ENCODE data around the gene C2CD4A. TPM values are rescaled to one million over a fixed set of nuclear protein-coding genes. Genes with fewer than 3 reads are reported as not detected.

Gene C2CD4A
- total and polyA plus RNA-seq, 12 donors: 0.07 to 0.67 (median 0.23) TPM; not detected in 3

DNA sequence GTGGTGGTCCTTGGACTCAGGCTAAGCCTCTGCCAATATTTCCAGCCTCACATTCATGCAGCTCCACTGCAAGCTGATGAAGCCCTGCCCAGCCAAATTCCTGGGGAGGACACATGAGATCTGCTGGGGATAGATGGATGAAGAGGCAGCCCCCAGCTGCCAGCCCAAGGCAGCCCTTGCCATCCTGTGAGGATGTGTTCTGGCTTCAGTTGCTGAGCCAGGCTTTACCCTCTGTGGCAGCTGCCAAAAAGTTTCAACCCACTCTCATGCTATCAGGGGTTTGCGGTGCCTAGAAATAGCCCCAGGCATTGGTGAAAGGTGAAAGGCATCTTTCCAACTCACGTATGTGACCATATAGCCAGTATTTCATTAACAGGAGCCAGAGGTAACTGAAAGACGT, 37.6 kb downstream of the C2CD4A start:
- no peaks in the 10 kb centered on the region for H3K9me3 ChIP-seq (replicated peaks in 1 of 3)
- WGBS, 4 donors: 70 to 100% (median 86%) methylated on average over 3 of the region's 3 CpGs
- no peaks in the 10 kb centered on the region for H3K36me3 ChIP-seq (replicated peaks in 1 of 2)
- H3K27me3 ChIP-seq: no peaks in the 10 kb centered on the region
- TF ChIP-seq, protein P1, sequence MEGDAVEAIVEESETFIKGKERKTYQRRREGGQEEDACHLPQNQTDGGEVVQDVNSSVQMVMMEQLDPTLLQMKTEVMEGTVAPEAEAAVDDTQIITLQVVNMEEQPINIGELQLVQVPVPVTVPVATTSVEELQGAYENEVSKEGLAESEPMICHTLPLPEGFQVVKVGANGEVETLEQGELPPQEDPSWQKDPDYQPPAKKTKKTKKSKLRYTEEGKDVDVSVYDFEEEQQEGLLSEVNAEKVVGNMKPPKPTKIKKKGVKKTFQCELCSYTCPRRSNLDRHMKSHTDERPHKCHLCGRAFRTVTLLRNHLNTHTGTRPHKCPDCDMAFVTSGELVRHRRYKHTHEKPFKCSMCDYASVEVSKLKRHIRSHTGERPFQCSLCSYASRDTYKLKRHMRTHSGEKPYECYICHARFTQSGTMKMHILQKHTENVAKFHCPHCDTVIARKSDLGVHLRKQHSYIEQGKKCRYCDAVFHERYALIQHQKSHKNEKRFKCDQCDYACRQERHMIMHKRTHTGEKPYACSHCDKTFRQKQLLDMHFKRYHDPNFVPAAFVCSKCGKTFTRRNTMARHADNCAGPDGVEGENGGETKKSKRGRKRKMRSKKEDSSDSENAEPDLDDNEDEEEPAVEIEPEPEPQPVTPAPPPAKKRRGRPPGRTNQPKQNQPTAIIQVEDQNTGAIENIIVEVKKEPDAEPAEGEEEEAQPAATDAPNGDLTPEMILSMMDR (IDR thresholded peaks at IDR 0.05): no peak
- no peak for TF ChIP-seq POLR2A (IDR thresholded peaks at IDR 0.05)
- no peak overlapping the region for H3K27ac ChIP-seq
- no peak for DNase-seq
- H3K4me1 ChIP-seq (replicated peaks in 1 of 2): peaks cover 0 to 7% of the 10 kb centered on the region in 2 donors
- intact Hi-C loops (cut with DNase I): no loop called here
- no peak overlapping the region for H3K4me3 ChIP-seq

DNA sequence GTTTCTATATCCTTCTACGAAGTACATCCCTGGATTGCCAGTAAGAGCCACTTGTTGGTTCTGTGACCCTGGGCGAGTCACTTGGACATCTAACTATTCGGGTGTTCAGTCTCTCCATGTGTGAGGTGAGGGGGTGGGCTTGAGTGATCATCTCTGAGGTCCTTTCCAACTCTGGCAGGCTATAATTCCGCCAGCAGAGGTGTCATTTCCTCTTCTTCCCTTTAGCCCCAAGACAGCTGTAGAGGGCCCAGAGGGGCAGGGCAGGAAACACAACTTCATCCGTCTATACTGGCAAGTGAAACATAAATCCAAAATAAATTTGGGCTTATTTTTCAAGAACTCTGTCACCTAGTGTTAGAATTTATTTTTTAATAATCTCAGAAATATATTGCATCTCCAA, 38.1 kb downstream of the C2CD4A start:
- no peaks in the 10 kb centered on the region for H3K36me3 ChIP-seq (replicated peaks in 1 of 2)
- H3K27ac ChIP-seq: no peak overlapping the region
- DNase-seq: no peak
- H3K27me3 ChIP-seq: no peaks in the 10 kb centered on the region
- TF ChIP-seq, protein P1 (IDR thresholded peaks at IDR 0.05): no peak
- no peak for TF ChIP-seq POLR2A (IDR thresholded peaks at IDR 0.05)
- no peaks in the 10 kb centered on the region for H3K9me3 ChIP-seq (replicated peaks in 1 of 3)
- intact Hi-C loops (cut with DNase I): no loop called here
- H3K4me1 ChIP-seq (replicated peaks in 1 of 2): peaks cover under 1 to 11% of the 10 kb centered on the region in 2 donors
- 67 to 81% (median 72%) methylated on average over 5 of the region's 5 CpGs for whole genome bisulfite sequencing, 4 donors
- no peak overlapping the region for H3K4me3 ChIP-seq

DNA sequence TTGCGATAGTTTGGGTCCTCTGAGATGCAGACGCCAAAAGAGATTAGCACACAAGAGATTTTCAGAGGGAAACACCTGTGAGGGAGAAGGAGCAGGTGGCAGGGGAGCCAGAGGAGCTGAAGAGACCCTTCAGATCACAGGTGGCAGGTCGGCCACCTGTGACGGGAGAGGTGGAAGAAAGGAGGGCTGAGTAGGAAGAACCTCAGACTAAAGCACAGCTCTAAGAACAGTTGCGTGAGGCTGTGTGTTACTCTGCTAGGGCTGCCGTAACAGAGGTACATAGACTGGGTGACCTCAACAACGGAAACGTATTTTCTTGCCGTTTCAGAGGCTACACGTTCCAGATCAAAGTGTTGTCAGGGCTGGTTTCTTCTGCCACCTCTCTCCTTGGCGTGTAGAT, 38.5 kb downstream of the C2CD4A start:
- DNase-seq: no peak
- intact Hi-C loops (cut with DNase I): no loop called here
- Histone ChIP-seq H3K27ac (no peak overlapping the region), H3K4me1 (replicated peaks in 1 of 2) (peaks cover 5 to 15% of the 10 kb centered on the region in 2 donors), H3K36me3 (replicated peaks in 1 of 2) (no peaks in the 10 kb centered on the region), H3K27me3 (no peaks in the 10 kb centered on the region), H3K4me3 (no peak overlapping the region), H3K9me3 (replicated peaks in 1 of 3) (no peaks in the 10 kb centered on the region)
- TF ChIP-seq, protein P1 (IDR thresholded peaks at IDR 0.05): no peak
- TF ChIP-seq POLR2A (IDR thresholded peaks at IDR 0.05): no peak
- WGBS, 4 donors: 91 to 96% (median 95%) methylated on average over 11 of the region's 11 CpGs

DNA sequence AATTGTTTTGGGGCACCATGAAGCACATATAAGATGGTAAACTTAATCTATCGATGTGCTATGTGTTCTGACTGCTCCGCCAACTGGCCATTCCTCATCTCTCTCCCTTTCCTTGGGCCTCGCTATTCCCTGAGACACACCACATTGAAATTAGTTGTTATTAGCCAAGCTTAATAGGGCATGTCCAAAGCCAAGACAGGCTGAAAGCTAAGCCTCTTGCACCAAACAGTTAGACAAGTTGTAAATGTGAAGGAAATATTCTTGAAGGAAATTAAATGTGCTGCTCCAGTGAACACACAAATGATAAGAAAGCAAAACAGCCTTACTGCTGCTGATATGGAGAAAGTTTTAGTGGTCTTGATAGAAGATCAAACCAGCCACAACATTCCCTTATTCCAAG, 39.3 kb downstream of the C2CD4A start:
- TF ChIP-seq, protein P1 (IDR thresholded peaks at IDR 0.05): no peak
- no peak for TF ChIP-seq POLR2A (IDR thresholded peaks at IDR 0.05)
- WGBS, 4 donors: 94 to 96% (median 96%) methylated on average over 3 of the region's 3 CpGs
- Histone ChIP-seq H3K4me1 (replicated peaks in 1 of 2) (peaks cover 13 to 24% of the 10 kb centered on the region in 2 donors), H3K27ac (no peak overlapping the region), H3K9me3 (replicated peaks in 1 of 3) (no peaks in the 10 kb centered on the region), H3K36me3 (replicated peaks in 1 of 2) (no peaks in the 10 kb centered on the region), H3K27me3 (no peaks in the 10 kb centered on the region), H3K4me3 (no peak overlapping the region)
- intact Hi-C loops (cut with DNase I): no loop called here
- no peak for DNase-seq

Measured in adrenal gland (tissue), 12 donors.